Esophagus squamous epithelium (tissue), 5 donors: ENCODE data around the gene TFRC. TPM values are rescaled to one million over a fixed set of nuclear protein-coding genes. Genes with fewer than 3 reads are reported as not detected.
"Not testable (repeated sequence)": the region's sequence is repeated elsewhere in the genome, so short reads cannot be mapped to it uniquely, and the experiment has no call there.

Source experiments
- DNase-seq: peaks from one replicate; lab custom pipeline; 2025; lab: John Stamatoyannopoulos, UW
- H3K27ac ChIP-seq, 4 donors: fragments of 200-600 bp; sonication (generic); one replicate each; pipeline ENCODE4 v1.5.1; 2016 to 2019; ENCODE audit warnings: mild to moderate bottlenecking in 1 of 4
- H3K27me3 ChIP-seq, 4 donors: fragments of 200-600 bp; sonication (generic); 1 replicate in 3 of 4; 2 replicates in 1 of 4; pipeline versions ENCODE4 v1.5.1 to v1.6.0; 2017 to 2021; ENCODE audit warnings: antibody characterized with exemption in 1 of 4
- H3K36me3 ChIP-seq, 3 donors: fragments of 200-600 bp; sonication (generic); one replicate each; pipeline ENCODE4 v1.5.1; 2016 to 2019
- H3K4me1 ChIP-seq, 3 donors: fragments of 200-600 bp; sonication (generic); one replicate each; pipeline ENCODE4 v1.5.1; 2017 to 2019
- H3K4me3 ChIP-seq, 4 donors: fragments of 200-600 bp; sonication (generic); 1 replicate in 3 of 4; 2 replicates in 1 of 4; pipeline ENCODE4 v1.5.1; 2016 to 2019; ENCODE audit warnings: mild to moderate bottlenecking in 2 of 4, moderate library complexity in 1 of 4
- H3K9me3 ChIP-seq, 3 donors: fragments of 200-600 bp; sonication (generic); one replicate each; pipeline ENCODE4 v1.5.1; 2016 to 2019
- CTCF ChIP-seq, 6 experiments: fragments of 450-650 bp in 4 of 6; fragments of 200-600 bp in 2 of 6; sonication (generic) in 2 of 6; IDR thresholded peaks; one replicate each; pipeline ENCODE4 v1.5.1; 2016 to 2019; ENCODE audit warnings: antibody characterized with exemption in 6 of 6, mild to moderate bottlenecking in 4 of 6, moderate library complexity in 4 of 6
- POLR2A ChIP-seq, 4 donors: fragments of 450-650 bp; IDR thresholded peaks; one replicate each; pipeline ENCODE4 v1.6.1; 2017; ENCODE audit warnings: antibody characterized with exemption in 4 of 4, mild to moderate bottlenecking in 4 of 4, moderate library complexity in 3 of 4
- WGBS, 2 donors: methylation state at CpG; one replicate each; pipeline ENCODE4 v1.1.5; 2018; 5-methylcytosine and 5-hydroxymethylcytosine counted together
- intact Hi-C: fragments of 100-400 bp; cut with DNase I; formaldehyde crosslinking; loops from one replicate; pipeline ENCODE4 v1.15.0; 2022
- total RNA-seq, 4 donors: library from RNA; depleted of rRNA; stranded (reverse); fragments of >200 nt; gene quantifications; one replicate each; pipeline ENCODE4 v1.1.0, GENCODE V29; 2016
- donor health status: DM: yes; HTN: yes; CAD: no.

The TFRC gene
- total RNA-seq, 4 donors from 2014 or later, result 71.0 to 202 (median 151) TPM

- Histone ChIP-seq H3K9me3 (no peaks in the 10 kb centered on the region), H3K4me1 (peaks cover 0 to 6% (median 0%) of the 10 kb centered on the region in 3 donors), H3K27ac (no peak overlapping the region), H3K27me3 (peaks cover 0 to 20% (median 0%) of the 10 kb centered on the region in 4 donors), H3K36me3 (no peaks in the 10 kb centered on the region), H3K4me3 (no peak overlapping the region)
- TF ChIP-seq CTCF (IDR thresholded peaks at IDR 0.05) (no peak), POLR2A (IDR thresholded peaks at IDR 0.05) (no peak)
- intact Hi-C loops, result no loop called here
- no peak for DNase-seq
- WGBS, 2 donors, result 37 to 48% methylated on average over 7 of the region's 11 CpGs
These were observed 74.0 kb downstream of the TFRC start for GRCh38 chr3:196007744-196008335.

- intact Hi-C loops, H3K27ac ChIP-seq, H3K4me3 ChIP-seq, DNase-seq, H3K4me1 ChIP-seq, H3K36me3 ChIP-seq, H3K9me3 ChIP-seq: not testable (repeated sequence)
- peaks cover 0 to 36% (median 0%) of the 10 kb centered on the region in 4 donors for H3K27me3 ChIP-seq
- WGBS, 2 donors, result 75 to 88% methylated on average over 8 to 9 of the region's 10 CpGs
These were observed 76.6 kb downstream of the TFRC start for GRCh38 chr3:196005338-196005737.

- H3K36me3 ChIP-seq, H3K4me3 ChIP-seq, H3K27ac ChIP-seq, intact Hi-C loops, DNase-seq, H3K4me1 ChIP-seq, H3K9me3 ChIP-seq: not testable (repeated sequence)
- WGBS, 2 donors, result 78 to 80% methylated on average over 17 of the region's 17 CpGs
- peaks cover 0 to 41% (median 0%) of the 10 kb centered on the region in 4 donors for H3K27me3 ChIP-seq
These were observed 77.4 kb downstream of the TFRC start for GRCh38 chr3:196004359-196005052.

- intact Hi-C loops, result no loop called here
- peaks cover 0 to 6% (median 0%) of the 10 kb centered on the region in 3 donors for H3K4me1 ChIP-seq
These were observed 78.3 kb downstream of the TFRC start for GRCh38 chr3:196003611-196004010.

GRCh38 chr3:196002721-196003120 is 79.2 kb downstream of the TFRC start:
- H3K9me3 ChIP-seq, H3K4me3 ChIP-seq, H3K36me3 ChIP-seq, H3K27ac ChIP-seq, H3K4me1 ChIP-seq, DNase-seq, intact Hi-C loops: not testable (repeated sequence)
- 85 to 88% methylated on average over 5 to 6 of the region's 6 CpGs for WGBS, 2 donors
- peaks cover 0 to 37% (median 0%) of the 10 kb centered on the region in 4 donors for H3K27me3 ChIP-seq

More at GRCh38 chr3:196003611-196004010, 78.3 kb downstream of the TFRC start:
- TF ChIP-seq POLR2A (IDR thresholded peaks at IDR 0.05) (no peak), CTCF (IDR thresholded peaks at IDR 0.05) (no peak)
- peaks cover 0 to 40% (median 0%) of the 10 kb centered on the region in 4 donors for H3K27me3 ChIP-seq
- WGBS, 2 donors, result 94 to 97% methylated on average over 12 of the region's 12 CpGs
- no peak for DNase-seq
- no peak overlapping the region for H3K27ac ChIP-seq
- H3K4me3 ChIP-seq, result no peak overlapping the region
- no peaks in the 10 kb centered on the region for H3K9me3 ChIP-seq
- H3K36me3 ChIP-seq, result no peaks in the 10 kb centered on the region

- 69 to 84% methylated on average over 7 of the region's 7 CpGs for WGBS, 2 donors
- intact Hi-C loops, H3K4me1 ChIP-seq, H3K4me3 ChIP-seq, DNase-seq, H3K36me3 ChIP-seq, H3K27ac ChIP-seq, H3K9me3 ChIP-seq: not testable (repeated sequence)
- peaks cover 0 to 37% (median 0%) of the 10 kb centered on the region in 4 donors for H3K27me3 ChIP-seq
These were observed 80.7 kb downstream of the TFRC start for GRCh38 chr3:196001240-196001639.

- H3K27ac ChIP-seq, intact Hi-C loops, H3K9me3 ChIP-seq, H3K4me3 ChIP-seq, H3K4me1 ChIP-seq, H3K36me3 ChIP-seq, DNase-seq: not testable (repeated sequence)
- H3K27me3 ChIP-seq, result peaks cover 0 to 37% (median 0%) of the 10 kb centered on the region in 4 donors
- WGBS, 2 donors, result 84 to 85% methylated on average over 4 to 8 of the region's 15 CpGs
These were observed 81.4 kb downstream of the TFRC start for GRCh38 chr3:196000360-196000950.
